ENCODE measurements around the gene LRRFIP2. TPM values are rescaled to one million over a fixed set of nuclear protein-coding genes. Genes with fewer than 3 reads are reported as not detected.
"Not testable (repeated sequence)": the region's sequence is repeated elsewhere in the genome, so short reads cannot be mapped to it uniquely, and the experiment has no call there.

LRRFIP2 gene
- total RNA-seq, 1 donor from 2014 or later: 62.4 TPM

DNA sequence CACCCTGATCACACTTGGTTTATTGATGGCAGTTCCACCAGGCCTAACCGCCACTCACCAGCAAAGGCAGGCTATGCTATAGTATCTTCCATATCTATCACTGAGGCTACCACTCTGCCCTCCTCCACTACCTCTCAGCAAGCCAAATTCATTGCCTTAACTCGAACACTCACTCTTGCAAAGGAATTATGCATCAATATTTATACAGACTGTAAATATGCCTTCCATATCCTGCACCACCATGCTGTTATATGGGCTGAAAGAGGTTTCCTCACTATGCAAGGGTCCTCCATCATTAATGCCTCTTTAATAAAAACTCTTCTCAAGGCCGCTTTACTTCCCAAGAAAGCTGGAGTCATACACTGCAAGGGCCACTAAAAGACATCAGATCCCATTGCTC is 33.6 kb upstream of the LRRFIP2 start:
- H3K27ac Mint-ChIP-seq (ENCODE audit: unreplicated experiment); H2AFZ ChIP-seq (ENCODE audit: low read depth, low read length); H3K9me3 ChIP-seq (ENCODE audit: insufficient read depth, low read depth, low read length); H3K4me1 ChIP-seq (ENCODE audit: insufficient read depth, low read length); H3K27me3 Mint-ChIP-seq (ENCODE audit: low read depth, unreplicated experiment); H3K4me3 ChIP-seq (ENCODE audit: insufficient read depth, low read depth, low read length); H3K4me2 ChIP-seq (ENCODE audit: low read length); H3K27me3 ChIP-seq (ENCODE audit: insufficient read depth, low read length); H3K4me3 Mint-ChIP-seq (ENCODE audit: unreplicated experiment); H3K36me3 ChIP-seq (ENCODE audit: insufficient read depth, low read length); H4K20me1 ChIP-seq (ENCODE audit: insufficient read depth, low read length); H3K27ac ChIP-seq (ENCODE audit: low read depth, low read length); H3K4me1 Mint-ChIP-seq (ENCODE audit: low read depth, unreplicated experiment); H3K9ac ChIP-seq (ENCODE audit: low read length); DNase-seq (ENCODE audit: low read depth); H3K9me3 Mint-ChIP-seq (ENCODE audit: unreplicated experiment); H3K79me2 ChIP-seq (ENCODE audit: insufficient read depth, low read length); FAIRE-seq; H3K36me3 Mint-ChIP-seq (ENCODE audit: low read depth, unreplicated experiment): not testable (repeated sequence)

GRCh38 chr3:37206041-37206440 is 31.7 kb upstream of the LRRFIP2 start:
- Histone ChIP-seq H3K27ac (ENCODE audit: low read depth, low read length) (peak overlapping the region; percentile 36), H3K9ac (ENCODE audit: low read length) (peak overlapping the region; percentile 23), H2AFZ (ENCODE audit: low read depth, low read length) (peak overlapping the region; percentile 25), H3K4me2 (ENCODE audit: low read length) (peak overlapping the region; percentile 73)
- not testable (repeated sequence) for H3K27ac Mint-ChIP-seq (ENCODE audit: unreplicated experiment); H3K9me3 Mint-ChIP-seq (ENCODE audit: unreplicated experiment); H3K4me3 Mint-ChIP-seq (ENCODE audit: unreplicated experiment); H3K4me1 Mint-ChIP-seq (ENCODE audit: low read depth, unreplicated experiment); H4K20me1 ChIP-seq (ENCODE audit: insufficient read depth, low read length); H3K27me3 ChIP-seq (ENCODE audit: insufficient read depth, low read length); H3K36me3 ChIP-seq (ENCODE audit: insufficient read depth, low read length); H3K27me3 Mint-ChIP-seq (ENCODE audit: low read depth, unreplicated experiment); H3K36me3 Mint-ChIP-seq (ENCODE audit: low read depth, unreplicated experiment); H3K4me3 ChIP-seq (ENCODE audit: insufficient read depth, low read depth, low read length); H3K9me3 ChIP-seq (ENCODE audit: insufficient read depth, low read depth, low read length); H3K79me2 ChIP-seq (ENCODE audit: insufficient read depth, low read length); H3K4me1 ChIP-seq (ENCODE audit: insufficient read depth, low read length)
- DNase-seq (ENCODE audit: low read depth) (peak; percentile 73), FAIRE-seq (peak; percentile 79)

GRCh38 chr3:37204314-37204713 is 29.9 kb upstream of the LRRFIP2 start:
- H3K27ac Mint-ChIP-seq (ENCODE audit: unreplicated experiment): no peak overlapping the region
- no peaks in the 10 kb centered on the region for H3K36me3 Mint-ChIP-seq (ENCODE audit: low read depth, unreplicated experiment)
- H3K4me1 Mint-ChIP-seq (ENCODE audit: low read depth, unreplicated experiment): peaks cover 14% of the 10 kb centered on the region

More at GRCh38 chr3:37204314-37204713, 29.9 kb upstream of the LRRFIP2 start:
- Histone ChIP-seq H3K9ac (ENCODE audit: low read length) (no peak overlapping the region), H3K27ac (ENCODE audit: low read depth, low read length) (no peak overlapping the region), H3K4me3 (ENCODE audit: insufficient read depth, low read depth, low read length) (no peak overlapping the region), H3K79me2 (ENCODE audit: insufficient read depth, low read length) (no peaks in the 10 kb centered on the region), H3K36me3 (ENCODE audit: insufficient read depth, low read length) (no peaks in the 10 kb centered on the region), H3K4me1 (ENCODE audit: insufficient read depth, low read length) (peaks cover 7% of the 10 kb centered on the region), H3K27me3 (ENCODE audit: insufficient read depth, low read length) (no peaks in the 10 kb centered on the region), H3K9me3 (ENCODE audit: insufficient read depth, low read depth, low read length) (no peaks in the 10 kb centered on the region), H4K20me1 (ENCODE audit: insufficient read depth, low read length) (no peaks in the 10 kb centered on the region), H3K4me2 (ENCODE audit: low read length) (no peak overlapping the region), H2AFZ (ENCODE audit: low read depth, low read length) (no peak overlapping the region)
- no peak for DNase-seq (ENCODE audit: low read depth)
- no peak overlapping the region for H3K4me3 Mint-ChIP-seq (ENCODE audit: unreplicated experiment)
- TF ChIP-seq CTCF (IDR thresholded peaks at IDR 0.05; ENCODE audit: insufficient read depth, low read depth, low read length) (no peak), EZH2 (IDR thresholded peaks at IDR 0.05; ENCODE audit: insufficient read depth, low read length) (no peak)
- H3K9me3 Mint-ChIP-seq (ENCODE audit: unreplicated experiment): no peaks in the 10 kb centered on the region
- H3K27me3 Mint-ChIP-seq (ENCODE audit: low read depth, unreplicated experiment): no peaks in the 10 kb centered on the region
- no peak for FAIRE-seq
